ENCODE results near the gene DNAJB6.
"Not testable (repeated sequence)": the region's sequence is repeated elsewhere in the genome, so short reads cannot be mapped to it uniquely, and the experiment has no call there.

Gene DNAJB6

GRCh38 chr7:157445246-157445955 lies 108.6 kb downstream of the DNAJB6 start:
- no peak for DNase-seq

DNA sequence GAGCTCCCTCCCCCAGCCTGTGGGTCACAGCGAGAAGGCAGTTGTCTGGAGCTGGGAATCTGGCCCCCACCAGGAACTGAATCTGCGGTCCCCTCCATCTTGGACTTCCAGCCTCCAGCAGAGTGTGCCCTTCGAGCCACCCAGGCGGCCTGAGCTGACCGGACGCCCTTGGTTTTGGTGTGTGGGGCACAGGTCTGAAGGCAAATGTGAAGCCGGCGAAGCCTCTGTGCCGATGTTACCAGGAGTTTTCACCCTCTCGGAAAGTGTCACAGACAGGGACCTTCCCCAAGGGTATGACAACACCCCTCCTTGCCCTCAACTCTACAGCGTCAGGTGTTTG lies 109.1 kb downstream of the DNAJB6 start:
- no peak for DNase-seq

DNA sequence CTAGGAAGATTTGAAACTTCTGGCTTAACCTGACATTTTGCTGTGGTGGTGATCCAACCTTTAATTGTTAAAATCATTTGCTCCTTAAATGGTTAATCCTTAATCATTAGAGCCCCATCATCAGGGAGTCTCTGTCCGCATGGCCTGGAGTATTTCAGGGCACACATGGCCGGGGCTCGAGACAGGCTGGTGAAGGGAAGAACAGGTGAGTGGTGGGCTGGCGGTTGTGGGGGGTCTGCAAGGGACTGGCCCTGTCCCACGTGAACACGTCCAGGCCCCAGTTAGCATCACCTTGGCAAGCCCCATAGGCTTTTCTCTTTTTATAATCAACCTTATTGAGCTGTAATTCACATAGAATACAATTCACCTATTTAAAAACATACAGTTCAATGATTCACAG lies 109.5 kb downstream of the DNAJB6 start:
- DNase-seq = no peak

DNA sequence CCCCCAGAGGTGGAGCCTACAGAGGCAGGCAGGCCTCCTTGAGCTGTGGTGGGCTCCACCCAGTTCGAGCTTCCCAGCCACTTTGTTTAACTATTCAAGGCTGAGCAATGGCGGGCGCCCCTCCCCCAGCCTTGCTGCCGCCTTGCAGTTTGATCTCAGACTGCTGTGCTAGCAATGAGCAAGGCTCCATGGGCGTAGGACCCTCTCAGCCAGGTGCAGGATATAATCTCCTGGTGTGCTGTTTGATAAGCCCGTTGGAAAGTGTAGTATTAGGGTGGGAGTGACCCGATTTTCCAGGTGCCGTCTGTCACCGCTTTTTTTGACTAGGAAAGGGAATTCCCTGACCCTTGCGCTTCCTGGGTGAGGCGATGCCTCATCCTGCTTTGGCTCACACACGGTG lies 117.2 kb downstream of the DNAJB6 start:
- DNase-seq = not testable (repeated sequence)

GRCh38 chr7:157457355-157458253 lies 120.8 kb downstream of the DNAJB6 start:
- DNase-seq = no peak

GRCh38 chr7:157458254-157458633 lies 121.4 kb downstream of the DNAJB6 start:
- DNase-seq = no peak

DNA sequence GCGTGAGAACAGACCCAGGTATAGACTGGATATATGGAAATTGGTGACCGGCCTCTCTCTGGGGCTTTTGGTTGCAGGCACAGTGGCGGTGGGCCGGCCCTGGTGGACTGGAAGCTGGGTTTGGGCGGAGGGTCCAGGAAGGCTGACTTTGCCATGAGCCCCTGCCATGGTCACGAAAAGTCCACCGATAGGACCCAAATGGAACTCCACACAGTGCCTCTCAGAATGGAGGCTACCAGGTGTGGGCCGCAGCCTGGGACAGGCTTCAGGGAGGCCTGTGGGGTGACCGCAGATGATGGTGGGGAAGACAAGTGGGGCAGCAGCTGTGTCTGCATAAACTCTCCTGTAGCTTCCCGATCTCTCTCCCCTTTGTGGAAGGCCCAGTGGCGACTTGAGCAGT lies 123.2 kb downstream of the DNAJB6 start:
- no peak for DNase-seq

GRCh38 chr7:157460721-157461120 lies 123.9 kb downstream of the DNAJB6 start:
- no peak for DNase-seq

GRCh38 chr7:157461573-157462418 lies 125.0 kb downstream of the DNAJB6 start:
- DNase-seq = no peak

- no peak for DNase-seq
Measured at GRCh38 chr7:157462419-157462771, 125.6 kb downstream of the DNAJB6 start.

DNA sequence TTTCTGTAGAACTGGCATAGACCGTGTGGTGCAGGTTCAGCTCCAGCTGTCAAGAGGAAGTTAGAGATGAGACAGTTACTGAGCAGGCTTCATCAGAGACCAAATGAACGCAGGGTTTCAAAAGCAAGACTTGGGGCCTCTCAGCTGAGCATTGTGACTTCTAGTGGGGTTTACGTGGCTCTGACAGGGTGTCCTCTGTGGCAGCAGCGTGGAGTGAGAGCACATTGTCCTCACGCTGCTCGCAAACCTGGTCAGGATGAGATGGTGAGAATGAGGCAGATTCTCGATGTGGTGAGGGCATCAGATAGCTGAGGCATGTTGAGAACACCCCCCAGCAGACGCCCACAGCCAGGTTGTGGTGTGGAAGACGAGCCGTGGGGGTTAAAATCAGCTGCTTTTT lies 126.0 kb downstream of the DNAJB6 start:
- DNase-seq = no peak

GRCh38 chr7:157463245-157463644 lies 126.4 kb downstream of the DNAJB6 start:
- no peak for DNase-seq

DNA sequence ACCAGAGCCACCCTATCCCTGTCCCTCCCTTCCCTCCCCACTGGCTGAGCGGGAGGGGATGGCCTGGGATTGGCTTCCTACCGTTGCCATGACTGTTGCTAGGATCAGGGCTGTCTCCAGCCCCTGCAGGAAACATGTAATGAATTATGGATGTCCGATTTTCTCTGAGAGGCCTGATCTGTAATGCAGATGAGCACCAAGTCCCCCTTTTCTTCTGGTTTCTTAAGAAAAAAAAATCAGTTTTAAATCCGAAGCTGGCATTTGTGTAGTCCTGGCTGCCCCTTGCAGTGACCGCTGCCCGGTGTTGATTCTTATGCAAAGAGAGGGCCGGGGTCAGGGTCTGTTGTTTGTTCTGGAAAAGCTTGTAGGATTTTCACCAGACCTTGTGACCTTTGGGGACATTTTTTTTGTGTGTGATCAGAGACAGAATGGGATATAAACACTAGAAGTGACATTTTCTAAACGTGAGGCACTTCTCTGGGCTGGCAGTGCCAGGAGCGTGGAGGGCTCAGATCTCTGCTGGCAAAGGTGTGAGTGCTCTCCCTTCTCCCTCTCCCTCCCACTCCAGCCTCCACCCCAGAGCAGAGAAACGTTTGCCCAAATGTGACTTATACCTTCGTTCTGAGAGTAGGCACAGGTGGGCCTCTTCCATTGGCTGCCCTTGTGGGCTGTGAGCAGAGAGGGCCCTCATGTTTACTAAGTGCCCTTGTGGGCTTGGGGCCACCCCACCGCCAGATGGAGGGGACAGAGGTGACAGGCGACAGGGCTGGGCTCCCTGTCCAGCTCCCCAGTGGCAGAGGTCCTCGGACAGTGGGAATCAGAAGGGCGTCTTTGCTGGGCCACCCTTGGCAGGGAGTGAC lies 127.5 kb downstream of the DNAJB6 start:
- no peak for DNase-seq

DNA sequence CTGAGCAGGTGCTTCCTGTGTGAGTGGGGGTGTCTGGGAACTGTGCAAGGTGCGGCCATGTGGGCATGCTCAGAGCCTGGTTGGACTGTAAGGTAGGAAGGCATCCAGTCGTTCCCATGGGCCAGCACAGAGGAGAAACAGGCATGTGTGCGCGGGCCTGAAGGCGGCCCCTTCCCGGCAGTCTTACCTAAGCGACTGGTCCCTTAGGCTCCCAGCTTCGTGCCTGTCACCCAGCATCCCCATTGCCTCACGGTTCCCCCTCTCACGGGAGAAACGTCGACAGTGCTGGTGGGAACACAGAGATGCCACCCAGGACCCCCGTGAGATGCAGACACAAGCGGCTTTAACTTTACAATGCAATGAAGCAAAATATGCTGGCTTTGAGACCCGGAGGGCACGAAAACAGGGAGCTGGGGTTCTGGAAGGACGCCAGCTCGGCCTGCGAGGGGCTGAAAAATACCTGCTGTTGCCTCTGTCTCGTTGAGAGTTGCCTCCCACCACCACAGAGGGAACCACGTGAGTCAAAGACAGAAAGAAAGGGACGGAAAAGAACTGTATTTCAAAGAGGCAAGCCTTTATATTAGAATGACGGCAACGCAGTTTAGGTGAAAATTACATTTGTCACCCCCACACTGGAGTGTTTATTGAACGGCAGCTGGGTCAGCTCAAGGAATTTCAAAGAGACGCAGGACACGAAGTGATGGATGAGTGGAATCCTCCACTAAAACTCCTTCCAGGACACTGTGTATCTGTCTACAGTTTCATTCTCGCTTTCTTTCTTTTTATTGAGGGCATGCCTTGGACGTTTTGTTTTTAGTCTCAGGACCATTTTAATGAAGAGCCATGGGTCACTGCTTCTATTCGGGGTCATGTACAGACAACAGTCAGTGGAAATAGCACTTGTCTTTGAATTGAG lies 128.4 kb downstream of the DNAJB6 start:
- DNase-seq = no peak

GRCh38 chr7:157465891-157466866 lies 129.4 kb downstream of the DNAJB6 start:
- DNase-seq = no peak

DNA sequence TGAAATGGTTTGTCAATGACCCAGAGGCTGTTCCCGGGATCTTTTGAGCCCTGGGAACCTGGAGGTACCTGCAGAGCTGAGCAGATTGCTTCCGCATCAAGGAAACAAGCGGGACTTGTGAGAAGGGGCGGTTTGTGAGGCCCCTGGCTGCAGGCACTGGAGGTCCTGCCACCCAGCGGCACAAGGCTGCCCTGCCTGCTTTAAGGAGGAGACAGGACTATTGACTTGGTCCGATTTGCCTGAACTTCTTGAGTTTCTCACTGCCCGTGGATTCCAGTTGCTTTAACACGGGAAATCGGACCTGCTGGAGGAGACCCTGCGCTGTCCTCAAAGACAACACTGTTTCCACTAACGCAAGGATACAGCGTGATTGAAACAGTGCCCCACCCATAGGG lies 130.1 kb downstream of the DNAJB6 start:
- DNase-seq = no peak

Data from NCI-H748 treated with DMSO at 0.1 percent for 48 hours (cell line).